Jurkat, Clone E6-1 (cell line): ENCODE measurements around the gene ZNF543.
"Not testable (repeated sequence)": the region's sequence is repeated elsewhere in the genome, so short reads cannot be mapped to it uniquely, and the experiment has no call there.

Experiments
- DNase-seq: peaks from one replicate; pipeline ENCODE4 v3.0.0-alpha.2; 2011; ENCODE audit warnings: low read depth, low spot score
- H3K4me3 ChIP-seq: 2 replicates; pipeline ENCODE4 v1.5.1; 2011; ENCODE audit warnings: mild to moderate bottlenecking, low read length, control low read depth, moderate library complexity

The ZNF543 gene

DNA sequence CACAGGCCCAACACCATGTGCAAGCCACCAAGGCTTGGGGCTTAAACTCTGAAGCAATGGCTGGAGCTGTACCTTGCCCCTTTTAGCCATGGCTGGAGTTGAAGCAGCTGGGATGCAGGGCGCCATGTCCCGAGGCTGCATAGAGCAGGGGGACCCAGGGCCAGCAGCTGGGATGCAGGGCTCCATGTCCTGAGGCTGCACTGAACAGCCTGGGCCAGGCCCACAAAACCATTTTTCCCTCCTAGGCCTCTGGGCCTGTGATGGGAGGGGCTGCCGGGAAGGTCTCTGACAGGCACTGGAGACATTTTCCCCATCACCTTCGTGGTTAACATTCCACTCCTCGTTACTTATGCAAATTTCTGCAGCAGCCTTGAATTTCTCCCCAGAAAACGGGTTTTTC is 53.9 kb downstream of the ZNF543 start:
- no peak for DNase-seq
- H3K4me3 ChIP-seq = no peak overlapping the region

GRCh38 chr19:57374647-57375046 is 54.4 kb downstream of the ZNF543 start:
- DNase-seq, H3K4me3 ChIP-seq: not testable (repeated sequence)

DNA sequence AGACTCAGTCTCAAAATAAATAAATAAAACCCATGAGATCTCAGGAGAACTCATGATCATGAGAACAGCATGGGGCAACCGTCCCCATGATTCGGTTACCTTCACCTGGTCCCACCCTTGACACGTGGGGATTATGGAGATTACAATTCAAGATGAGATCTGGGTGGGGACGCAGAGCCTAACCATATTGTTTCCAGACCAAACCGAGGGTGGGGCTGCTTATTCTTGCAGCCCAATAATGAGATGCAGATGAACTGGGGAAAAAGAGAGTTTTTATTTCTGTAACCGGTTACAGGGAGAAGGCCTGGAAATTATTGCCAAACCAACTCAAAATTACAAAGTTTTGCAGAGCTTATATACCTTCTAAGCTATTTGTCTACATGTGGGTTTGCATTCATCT is 55.9 kb downstream of the ZNF543 start:
- H3K4me3 ChIP-seq = no peak overlapping the region
- DNase-seq = no peak

- no peak overlapping the region for H3K4me3 ChIP-seq
- no peak for DNase-seq
Measured at GRCh38 chr19:57377498-57378146, 57.4 kb downstream of the ZNF543 start.
